GM15510 (cell line): ENCODE measurements around the gene TBC1D12.

Source experiments
- POLR2A ChIP-seq: IDR thresholded peaks from 3 replicates; pipeline ENCODE4 v1.6.1; 2011; ENCODE audit warnings: borderline replicate concordance; ENCODE audit not compliant: insufficient read length; ENCODE audit errors: extremely low read depth

Gene TBC1D12

GRCh38 chr10:94427166-94427565, 24.8 kb downstream of the TBC1D12 start:
- TF ChIP-seq POLR2A = no peak

GRCh38 chr10:94428766-94429707, 26.7 kb downstream of the TBC1D12 start:
- TF ChIP-seq POLR2A = no peak

DNA sequence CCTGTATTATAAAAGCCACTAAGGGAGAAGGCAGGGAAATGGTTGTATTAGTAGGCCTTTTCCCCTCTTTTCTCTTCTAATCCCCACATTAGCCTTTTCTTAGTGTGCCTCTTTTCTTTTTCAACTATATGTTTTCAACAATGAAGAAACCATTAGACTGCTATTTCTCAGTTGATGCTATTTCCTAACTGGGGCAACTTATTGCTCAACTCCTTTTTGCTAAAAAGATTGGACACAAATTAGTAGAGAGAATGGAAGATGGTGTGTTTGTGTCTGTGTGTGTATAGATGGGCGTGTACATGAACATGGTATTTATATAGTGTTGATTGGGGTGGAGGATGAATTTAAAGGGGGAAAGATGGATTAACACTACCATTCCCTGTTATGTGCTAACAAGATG, 28.4 kb downstream of the TBC1D12 start:
- no peak for TF ChIP-seq POLR2A

GRCh38 chr10:94432443-94432842, 30.1 kb downstream of the TBC1D12 start:
- no peak for TF ChIP-seq POLR2A

DNA sequence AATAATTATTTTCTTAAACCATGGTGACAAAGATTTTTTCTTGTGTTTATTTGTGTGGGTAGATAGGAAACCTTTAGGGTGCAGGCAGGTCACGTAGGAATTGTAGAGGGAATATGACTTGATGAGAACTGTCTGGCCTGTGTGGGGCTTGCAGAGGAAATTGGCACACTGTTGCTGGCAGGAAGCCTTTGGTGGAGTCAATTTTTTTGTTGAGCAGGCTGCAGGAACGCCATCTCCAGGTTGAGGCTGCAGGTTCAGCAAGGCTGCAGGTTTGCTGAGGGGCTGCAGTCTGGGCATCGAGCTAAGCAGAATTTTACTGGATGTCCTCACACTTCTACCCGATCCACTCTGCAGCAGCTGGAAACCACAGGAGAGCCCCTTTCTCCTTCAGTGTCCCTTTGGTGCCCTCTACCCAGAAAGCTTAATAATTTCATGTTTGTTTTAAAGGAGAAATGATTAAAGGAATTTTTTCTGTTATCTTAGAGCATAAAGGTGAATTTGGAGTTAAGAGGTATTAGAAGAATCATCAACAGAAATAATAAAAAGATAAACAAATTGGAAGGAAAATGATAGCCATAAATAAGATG, 37.0 kb downstream of the TBC1D12 start:
- no peak for TF ChIP-seq POLR2A

DNA sequence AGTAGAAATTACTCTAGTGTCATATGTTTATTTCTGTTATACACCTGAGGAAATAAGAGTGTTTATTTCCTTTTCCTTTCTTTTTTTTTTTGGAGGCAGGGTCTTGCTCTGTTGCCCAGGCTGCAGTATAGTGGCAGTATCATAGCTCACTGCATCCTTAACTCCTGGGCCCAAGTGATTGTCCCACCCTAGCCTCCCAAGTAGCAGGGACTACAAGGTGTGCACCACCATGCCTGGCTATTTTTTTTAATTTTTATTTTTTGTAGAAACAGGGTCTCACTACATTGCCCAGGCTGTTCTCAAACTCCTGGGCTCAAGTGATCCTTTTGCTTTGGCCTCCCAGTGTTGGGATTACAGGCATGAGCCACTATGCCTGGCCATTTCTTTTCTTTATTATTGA, 37.8 kb downstream of the TBC1D12 start:
- TF ChIP-seq POLR2A = no peak

DNA sequence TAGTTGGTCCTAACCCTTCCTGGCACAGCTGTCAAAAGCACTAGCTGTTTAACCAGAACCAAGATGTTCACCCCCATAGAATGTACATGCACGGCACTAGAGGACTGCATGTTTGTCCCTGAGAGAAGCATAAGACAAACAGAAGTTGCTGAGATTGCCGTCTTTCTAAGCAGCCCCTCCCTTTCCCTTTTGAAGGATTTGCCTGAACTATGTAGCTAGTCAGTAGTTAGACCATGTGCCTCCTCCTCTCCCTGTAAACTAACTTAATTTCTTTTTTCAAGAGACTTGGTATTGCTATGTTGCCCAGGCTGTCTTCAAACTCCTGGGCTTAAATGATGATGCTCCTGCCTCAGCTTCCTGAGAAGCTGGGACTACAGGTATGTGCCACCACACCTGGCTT, 40.7 kb downstream of the TBC1D12 start:
- TF ChIP-seq POLR2A = no peak

GRCh38 chr10:94443549-94443948, 41.2 kb downstream of the TBC1D12 start:
- no peak for TF ChIP-seq POLR2A

- no peak for TF ChIP-seq POLR2A
Observed at GRCh38 chr10:94450782-94451181, 48.4 kb downstream of the TBC1D12 start.

DNA sequence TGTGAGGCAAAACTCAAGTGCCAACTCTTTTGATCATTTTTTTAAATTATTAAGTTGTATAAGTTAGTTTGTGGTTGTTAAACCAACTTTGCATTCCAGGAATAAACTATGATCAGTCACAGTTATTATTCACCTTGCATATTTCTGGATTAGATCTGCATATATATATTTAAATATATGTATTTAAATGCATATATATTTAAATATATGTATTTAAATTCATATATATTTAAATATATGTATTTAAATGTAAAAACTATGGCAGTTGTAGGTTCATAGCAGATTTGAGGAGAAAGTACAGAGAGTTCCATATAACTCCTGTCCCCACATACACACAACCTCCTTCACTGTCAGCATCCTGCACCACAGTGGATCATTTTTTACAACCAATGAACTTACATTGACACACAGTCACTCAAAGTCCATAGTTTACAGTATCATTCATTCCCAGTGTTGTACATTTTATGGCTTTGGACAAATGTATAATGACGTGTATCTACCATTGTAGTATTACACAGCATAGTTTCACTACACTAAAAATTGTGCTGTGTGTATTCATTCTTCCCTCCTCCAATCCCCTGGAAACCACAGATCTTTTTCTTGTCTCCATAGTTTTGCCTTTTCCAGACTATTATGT, 49.7 kb downstream of the TBC1D12 start:
- no peak for TF ChIP-seq POLR2A

DNA sequence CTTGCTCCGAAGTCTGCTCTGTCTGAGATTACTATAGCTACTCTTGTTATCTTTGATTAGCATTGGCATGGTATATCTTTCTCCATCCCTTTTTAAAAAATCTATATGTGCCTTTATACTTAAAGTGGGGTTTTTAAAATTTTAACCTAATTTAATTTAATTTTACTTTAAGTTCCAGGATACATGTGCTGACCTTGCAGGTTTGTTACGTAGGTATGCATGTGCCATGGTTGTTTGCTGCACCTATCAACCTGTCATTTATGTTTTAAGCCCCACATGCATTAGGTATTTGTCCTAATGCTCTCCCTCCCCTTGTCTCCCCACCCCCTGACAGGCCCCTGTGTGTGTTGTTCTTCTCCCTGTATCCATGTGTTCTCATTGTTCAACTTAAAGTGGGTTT, 54.6 kb downstream of the TBC1D12 start:
- TF ChIP-seq POLR2A = no peak

- no peak for TF ChIP-seq POLR2A
Observed at GRCh38 chr10:94459385-94459784, 57.0 kb downstream of the TBC1D12 start.

- TF ChIP-seq POLR2A = no peak
Observed at GRCh38 chr10:94461503-94461902, 59.2 kb downstream of the TBC1D12 start.

GRCh38 chr10:94462130-94462529, 59.8 kb downstream of the TBC1D12 start:
- no peak for TF ChIP-seq POLR2A

DNA sequence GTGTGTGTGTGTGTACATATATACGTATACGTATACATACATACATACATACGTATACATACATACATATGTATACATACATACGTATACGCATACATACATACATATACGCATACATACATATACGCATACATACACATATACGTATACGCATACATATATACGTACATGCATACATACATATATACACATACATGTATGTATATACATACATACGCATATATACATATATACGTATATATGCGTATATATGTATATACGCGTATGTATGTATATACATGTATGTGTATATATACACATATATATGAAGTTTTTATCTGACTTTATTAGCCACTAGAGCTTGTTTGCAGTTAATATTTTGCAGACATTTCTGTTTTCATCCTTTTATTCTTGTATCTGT, 63.3 kb downstream of the TBC1D12 start:
- no peak for TF ChIP-seq POLR2A
